ENCODE measurements around the gene SHE.
"Not testable (repeated sequence)": the region's sequence is repeated elsewhere in the genome, so short reads cannot be mapped to it uniquely, and the experiment has no call there.

SHE gene

DNA sequence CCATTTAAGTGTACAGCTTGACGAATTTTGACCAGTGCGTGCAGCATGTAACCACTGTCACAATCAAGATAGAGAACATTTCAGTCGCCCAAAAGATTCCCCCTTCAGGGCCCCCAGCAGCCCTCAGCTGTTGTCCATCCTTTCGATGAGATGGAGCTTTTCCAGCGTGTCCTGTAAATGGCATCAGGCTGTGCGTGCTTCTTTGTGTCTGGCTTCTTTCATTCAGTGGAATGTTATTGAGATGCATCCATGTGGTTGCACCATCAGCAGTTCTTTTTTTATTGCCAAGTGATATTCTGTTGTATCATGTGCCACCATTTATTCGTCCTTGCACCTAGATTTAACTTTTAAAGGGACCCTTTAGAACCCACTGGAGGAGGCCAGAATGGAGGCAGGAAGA is 34.4 kb upstream of the SHE start:
- Histone ChIP-seq H3K27ac (ENCODE audit: low read depth, low read length) (no peak overlapping the region), H3K4me3 (ENCODE audit: low read depth in 1 of 2, low read length in 2 of 2) (no peak overlapping the region), H3K4me1 (ENCODE audit: insufficient read depth, low read length) (no peaks in the 10 kb centered on the region), H3K36me3 (ENCODE audit: insufficient read depth, low read length) (no peaks in the 10 kb centered on the region), H3K9me3 (ENCODE audit: low read length) (no peaks in the 10 kb centered on the region), H3K27me3 (ENCODE audit: control insufficient read depth in 1 of 2, insufficient read depth in 2 of 2, low read length in 2 of 2) (no peaks in the 10 kb centered on the region), H3K9ac (ENCODE audit: low read length) (no peak overlapping the region)

DNA sequence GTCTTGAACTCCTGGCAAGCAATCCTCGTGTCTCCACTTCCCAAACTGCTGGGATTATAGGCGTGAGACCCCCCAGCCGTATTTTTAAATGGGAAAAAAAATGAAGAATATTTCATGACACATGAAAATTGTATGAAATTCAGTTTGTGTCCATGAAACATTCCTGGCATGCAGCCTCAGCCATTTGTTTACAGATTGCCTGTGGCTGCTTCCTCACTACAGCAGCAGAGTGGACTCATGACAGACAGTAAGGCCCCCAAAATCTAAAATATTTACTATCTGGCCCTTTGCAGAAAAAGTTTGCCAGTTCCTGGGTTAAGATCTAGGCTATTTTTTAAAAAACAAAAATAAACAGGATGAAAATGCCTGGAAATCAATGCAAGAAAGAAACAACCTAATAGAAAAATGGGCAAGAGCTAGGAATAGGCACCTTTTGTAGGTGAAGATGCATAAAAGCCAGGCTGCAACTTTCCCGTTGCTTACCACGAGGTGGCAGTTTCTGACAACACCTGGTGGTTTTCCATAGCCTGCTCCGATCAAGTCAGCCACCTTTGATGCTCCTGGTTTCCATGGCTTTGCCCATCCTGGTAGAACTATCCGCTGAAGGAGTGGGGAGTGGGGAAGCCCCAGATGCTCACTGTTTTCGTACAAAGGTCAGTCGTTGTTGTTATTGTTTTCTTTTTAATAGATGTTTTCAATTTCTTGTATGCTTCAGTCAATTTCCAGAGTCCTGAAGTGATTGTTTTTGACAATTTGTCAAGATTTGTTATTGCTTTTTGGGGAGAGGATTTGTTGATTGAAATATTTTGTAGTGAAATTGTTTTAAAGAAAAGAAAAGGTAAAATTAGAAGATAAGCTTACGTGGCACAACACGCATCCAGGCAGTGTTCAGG is 32.0 kb upstream of the SHE start:
- H3K27ac ChIP-seq (ENCODE audit: low read depth, low read length): no peak overlapping the region
- no peak overlapping the region for H3K4me3 ChIP-seq (ENCODE audit: low read depth in 1 of 2, low read length in 2 of 2)
- H3K4me1 ChIP-seq (ENCODE audit: insufficient read depth, low read length): no peaks in the 10 kb centered on the region
- no peaks in the 10 kb centered on the region for H3K27me3 ChIP-seq (ENCODE audit: control insufficient read depth in 1 of 2, insufficient read depth in 2 of 2, low read length in 2 of 2)
- no peaks in the 10 kb centered on the region for H3K9me3 ChIP-seq (ENCODE audit: low read length)
- H3K36me3 ChIP-seq (ENCODE audit: insufficient read depth, low read length): no peaks in the 10 kb centered on the region
- H3K9ac ChIP-seq (ENCODE audit: low read length): no peak overlapping the region

DNA sequence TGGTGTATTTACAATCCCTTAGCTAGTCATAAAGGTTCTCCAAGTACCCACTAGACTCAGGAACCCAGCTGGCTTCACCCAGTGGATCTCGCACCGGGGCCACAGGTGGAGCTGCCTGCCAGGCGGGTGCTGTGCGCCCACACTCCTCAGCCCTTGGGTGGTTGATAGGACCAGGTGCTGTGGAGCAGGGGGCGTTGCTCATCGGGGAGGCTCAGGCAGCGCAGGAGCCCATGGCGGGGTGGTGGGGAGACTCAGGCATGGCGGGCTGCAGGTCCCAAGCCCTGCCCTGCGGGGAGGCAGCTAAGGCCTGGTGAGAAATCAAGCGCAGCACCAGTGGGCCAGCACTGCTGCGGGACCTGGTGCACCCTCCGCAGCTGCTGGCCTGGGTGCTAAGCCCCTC is 29.7 kb upstream of the SHE start:
- H3K4me1 ChIP-seq (ENCODE audit: insufficient read depth, low read length); H3K9me3 ChIP-seq (ENCODE audit: low read length); H3K27me3 ChIP-seq (ENCODE audit: control insufficient read depth in 1 of 2, insufficient read depth in 2 of 2, low read length in 2 of 2); H3K9ac ChIP-seq (ENCODE audit: low read length); H3K36me3 ChIP-seq (ENCODE audit: insufficient read depth, low read length); H3K4me3 ChIP-seq (ENCODE audit: low read depth in 1 of 2, low read length in 2 of 2); H3K27ac ChIP-seq (ENCODE audit: low read depth, low read length): not testable (repeated sequence)

DNA sequence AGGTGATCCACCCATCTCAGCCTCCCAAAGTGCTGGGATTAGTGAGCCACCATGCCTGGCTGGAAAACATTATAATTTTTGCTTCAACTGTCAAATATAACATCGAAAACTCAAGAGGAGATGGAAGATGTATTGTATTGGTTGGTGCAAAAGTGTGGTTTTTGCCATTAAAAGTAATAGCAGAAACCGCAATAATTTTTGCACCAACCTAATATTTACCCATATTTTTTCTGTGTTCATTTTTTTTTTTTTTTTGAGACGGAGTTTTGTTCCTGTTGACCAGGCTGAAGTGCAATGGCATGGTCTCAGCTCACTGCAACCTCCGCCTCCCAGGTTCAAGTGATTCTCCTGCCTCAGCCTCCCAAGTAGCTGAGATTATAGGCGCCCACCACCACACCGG is 27.1 kb upstream of the SHE start:
- Histone ChIP-seq H3K9me3 (ENCODE audit: low read length) (no peaks in the 10 kb centered on the region), H3K4me3 (ENCODE audit: low read depth in 1 of 2, low read length in 2 of 2) (no peak overlapping the region), H3K4me1 (ENCODE audit: insufficient read depth, low read length) (no peaks in the 10 kb centered on the region), H3K27ac (ENCODE audit: low read depth, low read length) (no peak overlapping the region), H3K36me3 (ENCODE audit: insufficient read depth, low read length) (no peaks in the 10 kb centered on the region), H3K27me3 (ENCODE audit: control insufficient read depth in 1 of 2, insufficient read depth in 2 of 2, low read length in 2 of 2) (no peaks in the 10 kb centered on the region), H3K9ac (ENCODE audit: low read length) (no peak overlapping the region)

DNA sequence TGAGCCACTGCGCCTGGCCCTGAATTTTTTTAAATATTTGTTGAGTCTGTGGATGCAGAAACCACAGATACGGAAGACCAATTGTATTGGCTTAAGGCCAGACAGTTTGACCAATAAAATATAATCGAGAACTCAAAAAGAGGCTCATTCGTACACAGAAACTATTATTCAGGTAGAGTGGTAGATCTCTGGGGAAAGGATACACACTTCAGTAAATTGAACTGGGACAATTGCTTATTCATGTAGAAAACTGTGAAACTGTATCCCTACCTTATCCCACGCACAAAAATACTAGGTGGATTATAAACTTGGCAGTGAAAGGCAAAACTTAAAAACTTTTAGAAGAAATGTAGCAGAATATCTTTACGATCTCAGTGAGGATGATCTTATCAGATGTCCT is 25.0 kb upstream of the SHE start:
- H3K27ac ChIP-seq (ENCODE audit: low read depth, low read length): no peak overlapping the region
- H3K9me3 ChIP-seq (ENCODE audit: low read length): no peaks in the 10 kb centered on the region
- no peak overlapping the region for H3K4me3 ChIP-seq (ENCODE audit: low read depth in 1 of 2, low read length in 2 of 2)
- H3K27me3 ChIP-seq (ENCODE audit: control insufficient read depth in 1 of 2, insufficient read depth in 2 of 2, low read length in 2 of 2): no peaks in the 10 kb centered on the region
- H3K4me1 ChIP-seq (ENCODE audit: insufficient read depth, low read length): no peaks in the 10 kb centered on the region
- no peaks in the 10 kb centered on the region for H3K36me3 ChIP-seq (ENCODE audit: insufficient read depth, low read length)
- H3K9ac ChIP-seq (ENCODE audit: low read length): no peak overlapping the region

DNA sequence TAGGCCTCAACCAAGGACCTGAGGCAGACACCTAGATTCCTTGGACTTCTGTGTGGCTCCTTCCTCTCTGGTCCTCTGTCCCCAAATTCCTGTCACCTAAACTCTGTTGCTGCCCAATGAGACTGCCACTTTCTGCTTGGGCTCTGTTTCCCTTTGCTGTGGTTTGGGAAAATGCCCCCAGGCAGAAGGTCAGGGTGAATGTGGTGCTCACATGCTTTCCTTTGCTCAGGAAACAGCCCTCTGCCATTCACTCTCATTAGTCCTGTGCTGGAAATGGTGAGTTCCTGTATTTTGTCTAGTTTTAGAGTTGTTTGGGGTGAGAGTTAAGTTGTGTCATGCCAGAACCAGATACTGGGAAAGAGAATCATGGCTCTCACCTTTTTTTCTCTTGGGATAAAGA is 22.7 kb upstream of the SHE start:
- Histone ChIP-seq H3K27me3 (ENCODE audit: control insufficient read depth in 1 of 2, insufficient read depth in 2 of 2, low read length in 2 of 2) (no peaks in the 10 kb centered on the region), H3K9me3 (ENCODE audit: low read length) (no peaks in the 10 kb centered on the region), H3K4me3 (ENCODE audit: low read depth in 1 of 2, low read length in 2 of 2) (no peak overlapping the region), H3K27ac (ENCODE audit: low read depth, low read length) (no peak overlapping the region), H3K9ac (ENCODE audit: low read length) (no peak overlapping the region), H3K4me1 (ENCODE audit: insufficient read depth, low read length) (no peaks in the 10 kb centered on the region), H3K36me3 (ENCODE audit: insufficient read depth, low read length) (no peaks in the 10 kb centered on the region)

DNA sequence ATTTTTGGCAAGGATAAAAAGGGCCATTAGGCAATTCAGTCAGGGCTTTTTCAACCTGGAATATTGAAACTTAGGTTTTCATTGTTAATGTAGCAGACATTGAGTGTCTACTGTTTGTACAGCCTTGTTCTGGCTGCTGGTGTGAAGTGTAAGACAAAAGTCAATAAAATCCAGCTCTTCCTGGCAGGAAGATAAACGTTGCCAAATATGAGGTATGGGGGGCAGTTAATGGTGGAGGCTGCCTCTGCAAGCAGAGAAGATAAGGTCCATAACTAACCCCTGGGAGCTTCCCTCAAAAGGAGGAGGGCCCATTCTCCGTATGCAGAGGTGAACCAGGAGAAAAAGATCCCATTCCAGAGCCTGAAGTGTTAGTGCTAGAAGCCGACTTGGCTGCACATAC is 19.5 kb upstream of the SHE start:
- Histone ChIP-seq H3K4me1 (ENCODE audit: insufficient read depth, low read length) (no peaks in the 10 kb centered on the region), H3K27ac (ENCODE audit: low read depth, low read length) (no peak overlapping the region), H3K4me3 (ENCODE audit: low read depth in 1 of 2, low read length in 2 of 2) (no peak overlapping the region), H3K27me3 (ENCODE audit: control insufficient read depth in 1 of 2, insufficient read depth in 2 of 2, low read length in 2 of 2) (no peaks in the 10 kb centered on the region), H3K9ac (ENCODE audit: low read length) (no peak overlapping the region), H3K9me3 (ENCODE audit: low read length) (no peaks in the 10 kb centered on the region), H3K36me3 (ENCODE audit: insufficient read depth, low read length) (no peaks in the 10 kb centered on the region)

DNA sequence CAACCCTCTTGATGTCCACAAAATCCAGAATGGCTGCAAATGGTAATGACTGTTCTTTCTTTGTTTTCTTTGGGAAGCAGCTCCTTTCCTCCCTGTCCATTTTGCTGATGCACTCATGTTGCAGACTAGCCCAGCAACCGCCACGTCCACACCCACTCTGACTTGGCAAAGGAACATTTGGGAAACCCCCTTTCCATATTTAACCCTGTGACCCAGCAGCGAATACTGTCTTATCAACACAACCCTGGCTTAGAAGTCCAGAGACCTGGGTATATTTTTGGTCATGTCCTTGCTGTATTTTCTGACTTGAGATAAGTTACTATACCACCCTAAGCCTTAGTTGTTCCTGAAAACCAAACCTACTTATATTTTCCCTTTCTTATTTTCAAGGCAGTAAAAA is 18.1 kb upstream of the SHE start:
- H3K27me3 ChIP-seq (ENCODE audit: control insufficient read depth in 1 of 2, insufficient read depth in 2 of 2, low read length in 2 of 2): no peaks in the 10 kb centered on the region
- H3K27ac ChIP-seq (ENCODE audit: low read depth, low read length): no peak overlapping the region
- H3K4me1 ChIP-seq (ENCODE audit: insufficient read depth, low read length): no peaks in the 10 kb centered on the region
- H3K36me3 ChIP-seq (ENCODE audit: insufficient read depth, low read length): no peaks in the 10 kb centered on the region
- no peak overlapping the region for H3K4me3 ChIP-seq (ENCODE audit: low read depth in 1 of 2, low read length in 2 of 2)
- H3K9me3 ChIP-seq (ENCODE audit: low read length): no peaks in the 10 kb centered on the region
- no peak overlapping the region for H3K9ac ChIP-seq (ENCODE audit: low read length)

DNA sequence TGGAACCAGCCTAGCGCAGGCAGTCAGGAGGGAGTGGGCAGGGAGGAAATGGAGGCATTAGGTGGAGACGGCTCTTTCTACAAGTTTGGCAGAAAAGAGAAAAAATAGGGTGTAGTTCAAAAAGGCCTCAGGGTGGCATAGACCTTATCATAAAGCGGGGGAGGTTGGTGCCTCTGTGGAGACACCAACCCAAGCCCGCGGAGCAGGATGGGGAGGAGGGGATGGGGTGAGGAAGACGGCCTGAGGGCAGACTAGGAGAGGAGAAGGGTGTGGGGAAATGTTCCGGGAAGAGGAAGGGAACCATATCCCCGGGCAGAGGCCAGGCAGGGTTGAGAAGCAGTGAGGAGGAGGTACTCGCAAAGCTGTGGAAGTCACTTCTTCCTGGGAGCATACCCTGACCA is 17.4 kb upstream of the SHE start:
- H3K36me3 ChIP-seq (ENCODE audit: insufficient read depth, low read length): no peaks in the 10 kb centered on the region
- no peak overlapping the region for H3K4me3 ChIP-seq (ENCODE audit: low read depth in 1 of 2, low read length in 2 of 2)
- no peaks in the 10 kb centered on the region for H3K27me3 ChIP-seq (ENCODE audit: control insufficient read depth in 1 of 2, insufficient read depth in 2 of 2, low read length in 2 of 2)
- no peak overlapping the region for H3K27ac ChIP-seq (ENCODE audit: low read depth, low read length)
- no peaks in the 10 kb centered on the region for H3K4me1 ChIP-seq (ENCODE audit: insufficient read depth, low read length)
- no peak overlapping the region for H3K9ac ChIP-seq (ENCODE audit: low read length)
- H3K9me3 ChIP-seq (ENCODE audit: low read length): no peaks in the 10 kb centered on the region

DNA sequence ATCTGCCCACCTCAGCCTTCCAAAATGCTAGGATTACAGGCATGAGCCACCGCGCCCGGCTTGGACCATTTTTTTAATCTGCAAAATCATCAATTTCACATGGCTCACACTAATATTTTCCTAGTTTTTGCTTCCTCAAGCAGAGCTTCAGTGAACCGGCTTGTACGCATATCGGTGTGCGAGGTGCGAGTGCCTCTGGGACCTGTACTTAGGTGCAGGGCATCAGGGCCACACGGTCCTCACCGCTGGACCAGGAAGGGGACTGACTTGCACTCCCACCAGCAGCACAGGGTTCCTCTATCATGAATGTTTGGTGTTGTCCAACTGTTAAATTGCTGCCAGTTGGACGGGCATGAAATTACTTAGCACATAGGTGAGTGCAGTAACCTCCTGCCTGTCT is 15.4 kb upstream of the SHE start:
- no peak overlapping the region for H3K9ac ChIP-seq (ENCODE audit: low read length)
- H3K27ac ChIP-seq (ENCODE audit: low read depth, low read length): no peak overlapping the region
- H3K9me3 ChIP-seq (ENCODE audit: low read length): no peaks in the 10 kb centered on the region
- H3K4me1 ChIP-seq (ENCODE audit: insufficient read depth, low read length): no peaks in the 10 kb centered on the region
- no peak overlapping the region for H3K4me3 ChIP-seq (ENCODE audit: low read depth in 1 of 2, low read length in 2 of 2)
- H3K27me3 ChIP-seq (ENCODE audit: control insufficient read depth in 1 of 2, insufficient read depth in 2 of 2, low read length in 2 of 2): no peaks in the 10 kb centered on the region
- no peaks in the 10 kb centered on the region for H3K36me3 ChIP-seq (ENCODE audit: insufficient read depth, low read length)

DNA sequence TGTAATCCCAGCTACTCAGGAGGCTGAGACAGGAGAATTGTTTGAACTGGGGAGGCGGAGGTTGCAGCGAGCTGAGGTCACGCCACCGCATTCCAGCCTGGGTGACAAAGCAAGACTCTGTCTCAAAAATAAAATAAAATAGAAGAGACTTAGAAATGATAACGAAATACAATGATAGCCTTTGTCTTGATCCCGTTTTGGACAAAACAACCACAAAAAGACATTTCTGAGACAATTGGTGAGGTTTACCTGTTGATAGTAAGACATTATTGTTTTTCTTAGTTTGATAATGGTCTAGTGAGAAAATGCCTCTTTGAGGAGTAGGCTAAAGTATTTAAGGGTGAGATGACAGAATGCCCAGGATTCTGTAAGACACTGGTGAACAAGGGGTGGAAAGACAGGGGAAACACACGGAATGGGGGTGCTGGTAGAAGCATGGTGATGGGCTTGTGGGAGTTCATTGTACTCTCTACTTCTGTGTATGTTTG is 11.9 kb upstream of the SHE start:
- H3K9ac ChIP-seq (ENCODE audit: low read length): no peak overlapping the region
- H3K36me3 ChIP-seq (ENCODE audit: insufficient read depth, low read length): no peaks in the 10 kb centered on the region
- no peaks in the 10 kb centered on the region for H3K9me3 ChIP-seq (ENCODE audit: low read length)
- H3K27me3 ChIP-seq (ENCODE audit: control insufficient read depth in 1 of 2, insufficient read depth in 2 of 2, low read length in 2 of 2): no peaks in the 10 kb centered on the region
- no peaks in the 10 kb centered on the region for H3K4me1 ChIP-seq (ENCODE audit: insufficient read depth, low read length)
- H3K4me3 ChIP-seq (ENCODE audit: low read depth in 1 of 2, low read length in 2 of 2): no peak overlapping the region
- H3K27ac ChIP-seq (ENCODE audit: low read depth, low read length): no peak overlapping the region

DNA sequence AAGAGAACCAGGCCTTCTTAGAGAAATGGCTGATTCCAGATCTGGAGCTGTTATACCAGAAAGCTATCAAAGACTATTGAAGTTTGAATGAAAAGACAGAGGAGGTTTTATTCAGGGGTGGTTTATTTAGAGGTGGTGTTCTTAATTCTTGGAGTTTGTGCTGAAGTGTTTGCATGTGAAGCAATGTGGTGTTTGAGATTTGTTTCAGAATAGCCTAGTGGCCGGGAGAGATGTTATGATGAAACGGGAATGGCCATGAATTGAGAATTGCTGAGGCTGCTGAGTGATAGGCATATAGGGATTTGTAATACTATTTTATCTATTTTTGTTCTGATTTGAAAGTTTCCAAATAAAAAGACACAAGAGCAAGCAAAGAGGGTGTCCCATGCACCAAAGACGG is 10.5 kb upstream of the SHE start:
- H3K27ac ChIP-seq (ENCODE audit: low read depth, low read length): no peak overlapping the region
- H3K4me1 ChIP-seq (ENCODE audit: insufficient read depth, low read length): no peaks in the 10 kb centered on the region
- no peaks in the 10 kb centered on the region for H3K9me3 ChIP-seq (ENCODE audit: low read length)
- H3K4me3 ChIP-seq (ENCODE audit: low read depth in 1 of 2, low read length in 2 of 2): no peak overlapping the region
- no peaks in the 10 kb centered on the region for H3K36me3 ChIP-seq (ENCODE audit: insufficient read depth, low read length)
- no peaks in the 10 kb centered on the region for H3K27me3 ChIP-seq (ENCODE audit: control insufficient read depth in 1 of 2, insufficient read depth in 2 of 2, low read length in 2 of 2)
- no peak overlapping the region for H3K9ac ChIP-seq (ENCODE audit: low read length)

Data from muscle layer of colon (tissue), 2 donors.